Astrocyte (in vitro differentiated cells and primary cell): Measurements from ENCODE around the gene CREB3L1.

Source experiments
- CTCF ChIP-seq: IDR thresholded peaks from 2 replicates; pipeline ENCODE4 v1.5.1; 2011; ENCODE audit warnings: low read depth, mild to moderate bottlenecking, inconsistent platforms, low read length, moderate library complexity; ENCODE audit not compliant: insufficient read depth
- EZH2 ChIP-seq: IDR thresholded peaks from 2 replicates; pipeline ENCODE4 v1.6.1; 2012; ENCODE audit warnings: mild to moderate bottlenecking, low read length, inconsistent platforms; ENCODE audit not compliant: insufficient read depth

- no peak for TF ChIP-seq CTCF
- TF ChIP-seq EZH2 = no peak
Observed at GRCh38 chr11:46271407-46271806, 6.1 kb upstream of the CREB3L1 start.
